ENCODE results near the gene ZAP70.

ZAP70 gene

GRCh38 chr2:97757062-97757461 lies 43.7 kb downstream of the ZAP70 start:
- no peak for DNase-seq

DNA sequence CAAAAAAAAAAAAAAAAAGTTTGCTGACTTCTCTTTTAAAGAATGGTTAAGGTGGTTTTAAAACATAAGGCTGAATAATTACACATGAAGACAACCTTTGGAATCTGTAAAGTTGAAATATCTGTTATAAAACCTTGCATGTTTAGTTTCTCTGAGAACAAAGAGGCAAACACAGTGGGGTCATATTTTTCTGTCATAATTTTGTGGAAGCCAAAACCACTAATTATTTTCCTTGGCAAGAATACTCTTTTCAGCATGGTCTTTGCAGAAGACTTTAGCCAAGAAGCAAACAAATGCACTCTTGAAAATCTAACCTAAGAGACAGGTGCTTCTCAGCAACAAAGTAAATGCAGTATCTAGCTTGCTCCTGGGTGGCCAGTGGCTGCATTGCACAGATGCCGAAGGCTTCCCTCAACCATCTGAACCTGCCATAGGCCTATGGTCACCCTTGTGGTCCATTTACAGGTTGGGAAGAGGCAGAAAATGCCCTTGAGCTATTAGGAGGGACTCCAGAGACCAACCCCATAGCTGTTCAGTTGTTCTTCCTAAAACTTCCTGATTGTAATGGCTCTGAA lies 44.8 kb downstream of the ZAP70 start:
- no peak for DNase-seq

DNA sequence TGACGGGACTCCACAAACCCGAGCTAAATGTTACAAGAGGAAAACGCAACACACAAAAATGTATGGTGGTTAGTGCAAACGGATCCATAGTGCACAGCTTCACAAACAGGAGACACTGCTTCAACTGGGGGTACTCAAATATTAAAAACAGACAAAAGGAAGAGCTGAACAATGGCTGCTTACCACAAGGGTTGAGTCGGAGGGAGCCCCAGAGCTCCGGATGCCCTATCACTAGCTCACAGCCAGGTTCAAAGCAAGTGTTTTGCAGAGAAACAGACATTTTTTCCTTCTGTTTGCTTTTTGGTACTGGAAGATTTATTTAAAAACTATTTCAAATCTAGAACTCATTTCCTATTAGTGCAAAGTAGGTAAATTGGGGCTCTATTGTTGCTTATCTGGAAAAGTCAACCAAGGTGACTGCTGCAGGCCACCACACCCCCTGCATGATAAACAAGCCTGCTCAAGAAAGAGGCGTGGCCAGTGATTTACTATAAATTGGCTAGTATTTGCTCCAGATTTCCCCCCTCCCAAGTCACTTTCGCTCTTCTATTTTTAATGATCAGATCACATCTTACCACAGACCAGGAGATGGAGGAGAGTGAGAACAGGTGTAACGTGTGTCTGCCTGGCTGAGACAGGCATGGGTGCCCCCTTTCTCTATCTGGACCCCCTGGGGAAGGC lies 46.5 kb downstream of the ZAP70 start:
- DNase-seq, result no peak

- no peak for DNase-seq
Observed at GRCh38 chr2:97760480-97761049, 47.2 kb downstream of the ZAP70 start.

GRCh38 chr2:97761192-97761591 lies 47.8 kb downstream of the ZAP70 start:
- peak; percentile 71 for DNase-seq

DNA sequence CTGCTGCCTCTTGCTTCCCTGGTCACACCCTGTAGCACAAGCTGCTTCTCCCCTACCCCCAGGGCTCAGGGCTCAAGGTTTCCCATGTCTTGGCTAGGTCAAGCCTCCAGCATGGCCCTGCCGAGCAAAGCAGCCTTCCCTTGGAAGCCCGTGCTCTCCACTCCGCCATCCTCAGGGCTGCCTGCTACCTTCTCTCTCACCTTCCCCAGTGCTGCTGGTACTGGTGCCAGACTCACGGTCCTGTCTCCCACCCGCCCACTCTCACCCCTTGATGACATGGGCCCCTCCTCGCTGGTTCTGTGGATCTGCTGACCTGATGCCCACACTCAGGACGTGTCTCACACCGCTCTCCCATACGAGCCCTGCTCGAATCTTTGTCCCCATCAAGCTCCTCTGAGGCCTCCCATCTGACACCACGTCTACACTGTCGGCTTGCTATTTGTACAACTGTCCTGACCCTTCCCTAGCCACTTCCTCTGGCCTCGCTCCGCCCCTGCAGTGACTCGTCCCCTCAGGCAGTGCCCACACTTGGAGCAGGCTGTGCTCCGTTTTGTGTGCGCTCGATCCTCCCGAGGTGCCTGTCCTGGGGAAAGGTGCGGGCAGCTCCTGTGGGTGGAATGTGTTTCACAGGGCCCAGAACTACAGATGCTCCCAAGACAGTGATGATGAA lies 49.9 kb downstream of the ZAP70 start:
- DNase-seq, result no peak

- no peak for DNase-seq
Observed at GRCh38 chr2:97764559-97765263, 51.3 kb downstream of the ZAP70 start.

GRCh38 chr2:97765933-97766332 lies 52.6 kb downstream of the ZAP70 start:
- DNase-seq, result no peak

- DNase-seq, result no peak
Observed at GRCh38 chr2:97766567-97766966, 53.2 kb downstream of the ZAP70 start.

DNA sequence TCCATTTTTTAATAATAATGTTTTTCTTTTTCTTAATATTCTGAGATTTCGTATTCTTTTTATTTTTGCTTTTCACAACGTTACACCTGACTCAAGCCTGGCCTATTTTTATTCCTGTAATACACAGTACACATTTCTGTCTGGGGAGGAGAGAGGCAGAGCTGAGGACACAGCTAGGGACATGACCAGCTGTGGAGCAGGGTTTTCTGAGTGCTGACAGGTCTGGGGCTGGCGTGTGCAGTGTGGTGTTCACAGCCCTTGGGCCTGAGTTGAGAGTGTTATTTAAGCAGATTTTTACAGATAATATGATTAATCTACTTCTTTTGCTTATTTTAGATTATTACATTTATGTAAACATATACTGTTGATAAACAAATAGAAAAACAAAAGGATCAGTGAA lies 55.9 kb downstream of the ZAP70 start:
- DNase-seq, result no peak

GRCh38 chr2:97769711-97770110 lies 56.3 kb downstream of the ZAP70 start:
- no peak for DNase-seq

DNA sequence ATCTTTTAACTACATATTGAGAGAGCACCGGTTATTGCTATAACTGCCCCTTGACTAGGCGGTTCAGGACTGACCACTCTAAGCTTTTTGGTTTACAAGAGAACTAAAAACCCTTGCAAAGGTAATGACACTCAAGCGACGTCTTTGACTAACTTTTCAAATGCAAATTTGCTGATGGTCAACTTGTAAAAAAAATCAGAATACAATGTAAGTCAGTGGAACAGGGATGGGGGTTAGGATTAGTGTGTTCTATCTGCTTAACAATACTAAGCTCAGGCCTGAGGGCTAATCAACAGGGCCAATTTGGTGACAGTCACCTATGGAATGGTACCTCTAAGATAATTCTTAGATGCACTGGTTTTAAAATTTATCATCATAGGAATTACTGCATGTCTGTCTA lies 57.1 kb downstream of the ZAP70 start:
- DNase-seq, result no peak

- DNase-seq, result no peak
Observed at GRCh38 chr2:97774425-97774824, 61.0 kb downstream of the ZAP70 start.

- DNase-seq, result no peak
Observed at GRCh38 chr2:97775074-97775473, 61.7 kb downstream of the ZAP70 start.

DNA sequence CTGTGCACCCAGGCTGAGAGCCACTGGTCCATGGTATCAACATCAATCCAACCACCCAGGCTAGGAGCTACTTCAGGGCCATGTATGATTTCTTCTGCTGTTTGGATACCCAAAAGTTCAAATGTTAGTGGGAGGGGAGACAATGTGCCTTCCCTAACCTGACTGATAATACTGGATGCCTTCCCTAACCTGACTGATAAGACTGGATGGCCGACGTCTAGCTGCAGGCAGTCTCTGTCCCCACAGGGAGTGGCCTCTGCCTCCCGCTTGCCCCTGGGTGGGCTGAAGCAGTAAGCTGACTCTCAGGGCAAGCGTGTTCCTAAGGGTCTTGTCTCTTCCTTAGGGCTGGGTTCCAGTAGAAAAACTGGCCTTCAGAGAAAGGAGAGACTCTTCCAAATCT lies 65.8 kb downstream of the ZAP70 start:
- no peak for DNase-seq

DNA sequence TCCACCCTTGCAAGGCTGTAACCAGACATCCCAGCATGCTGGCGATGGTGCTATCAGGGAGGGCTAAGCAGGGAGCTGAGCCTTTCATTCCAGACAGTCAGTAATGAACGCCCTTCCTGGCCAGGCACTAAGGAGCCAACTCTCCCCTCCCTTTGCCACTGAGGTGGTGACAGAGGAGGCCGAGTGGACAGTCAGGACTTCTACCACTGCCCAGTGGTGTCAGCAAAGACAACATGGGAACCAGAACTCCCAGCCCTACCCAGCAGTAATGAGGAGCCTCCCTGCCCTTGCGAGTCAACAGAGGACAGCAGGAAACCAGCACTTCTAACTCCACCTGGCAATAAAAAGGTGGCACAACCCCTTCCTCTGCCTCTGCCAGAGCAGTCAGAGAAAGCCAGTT lies 68.6 kb downstream of the ZAP70 start:
- no peak for DNase-seq

- DNase-seq, result no peak
Observed at GRCh38 chr2:97784953-97785352, 71.6 kb downstream of the ZAP70 start.

- no peak for DNase-seq
Observed at GRCh38 chr2:97785818-97786217, 72.4 kb downstream of the ZAP70 start.

- DNase-seq, result no peak
Observed at GRCh38 chr2:97788986-97789644, 75.7 kb downstream of the ZAP70 start.

All from stimulated activated CD8-positive, alpha-beta memory T cell treated with anti-CD3 and anti-CD28 coated beads, Interleukin-4, amount 100 ng/mL, for 48 hours (primary cell).